IMR-90 (cell line): Measurements from ENCODE around the gene STOML2. TPM values are rescaled to one million over a fixed set of nuclear protein-coding genes. Genes with fewer than 3 reads are reported as not detected.

ENCODE experiments used
- ATAC-seq: fragments of 200-7000 bp; cut with Tn5 transposase; 2 replicates; pipeline ENCODE4 v1.9.1; 2020; ENCODE audit warnings: low read depth, mild to moderate bottlenecking, moderate library complexity
- BruUV-seq: library from RNA; stranded (reverse); fragments of 400-500 nt; replicated peaks from 2 replicates; lab custom pipeline; 2021; lab: Mats Ljungman, UMichigan
- CTCF ChIA-PET: fragments of 300-600 bp; formaldehyde crosslinking; extraction: SDS; loops from one replicate; lab custom pipeline; 2021; ENCODE audit warnings: antibody characterized with exemption; lab: Yijun Ruan, JAX
- POLR2A ChIA-PET: fragments of 300-600 bp; sonication (Branson Sonifier 250); formaldehyde crosslinking; loops from one replicate; lab custom pipeline; 2022; ENCODE audit warnings: antibody characterized with exemption; ENCODE audit not compliant: unreplicated experiment; lab: Charles Lee
- DNase-seq: peaks from one replicate; pipeline ENCODE4 v3.0.0; 2013
- H2AFZ ChIP-seq: replicated peaks from 2 replicates; pipeline ENCODE3; 2013; ENCODE audit warnings: low read length, mild to moderate bottlenecking; ENCODE audit not compliant: poor library complexity
- H2AK5ac ChIP-seq: 2 replicates; pipeline ENCODE4 v1.6.1; 2013; ENCODE audit warnings: low read depth, low read length, inconsistent platforms
- H2AK9ac ChIP-seq: replicated peaks from 2 replicates; pipeline ENCODE3; 2013; ENCODE audit warnings: mild to moderate bottlenecking, low read depth, low read length, moderate library complexity; ENCODE audit not compliant: poor library complexity
- H2BK120ac ChIP-seq: 2 replicates; pipeline ENCODE4 v1.6.1; 2013; ENCODE audit warnings: low read depth, low read length, inconsistent platforms
- H2BK15ac ChIP-seq: 3 replicates; pipeline ENCODE4 v1.6.1; 2013; ENCODE audit warnings: low read depth, low read length, inconsistent platforms
- H2BK20ac ChIP-seq: 2 replicates; pipeline ENCODE4 v1.6.1; 2013; ENCODE audit warnings: low read depth, mild to moderate bottlenecking, inconsistent platforms, low read length, moderate library complexity
- H2BK5ac ChIP-seq: 2 replicates; pipeline ENCODE4 v1.6.1; 2013; ENCODE audit warnings: mild to moderate bottlenecking, low read depth, low read length, inconsistent platforms; ENCODE audit not compliant: poor library complexity, severe bottlenecking
- H3K14ac ChIP-seq: replicated peaks from 2 replicates; pipeline ENCODE4 v1.6.1; 2013; ENCODE audit warnings: low read depth, low read length, inconsistent platforms
- H3K18ac ChIP-seq: 2 replicates; pipeline ENCODE4 v1.6.1; 2013; ENCODE audit warnings: low read depth, low read length, control low read depth
- H3K23ac ChIP-seq: 2 replicates; pipeline ENCODE4 v1.6.1; 2013; ENCODE audit warnings: low read depth, low read length, inconsistent platforms
- H3K27ac ChIP-seq: 2 replicates; pipeline ENCODE4 v1.5.1; 2013; ENCODE audit warnings: mild to moderate bottlenecking, control low read depth, low read length; ENCODE audit not compliant: insufficient read depth
- H3K27me3 ChIP-seq: 2 replicates; pipeline ENCODE4 v1.6.1; 2013; ENCODE audit warnings: low read length; ENCODE audit not compliant: control insufficient read depth, insufficient read depth
- H3K36me3 ChIP-seq: 2 replicates; pipeline ENCODE4 v1.6.1; 2013; ENCODE audit warnings: low read length, mixed read lengths; ENCODE audit not compliant: control insufficient read depth, insufficient read depth
- H3K4ac ChIP-seq: 2 replicates; pipeline ENCODE4 v1.6.1; 2013; ENCODE audit warnings: low read depth, low read length, inconsistent platforms
- H3K4me1 ChIP-seq: 2 replicates; pipeline ENCODE4 v1.6.1; 2013; ENCODE audit warnings: low read length, mixed read lengths; ENCODE audit not compliant: control insufficient read depth, insufficient read depth
- H3K4me2 ChIP-seq: 2 replicates; pipeline ENCODE4 v1.6.1; 2013; ENCODE audit warnings: low read depth, mild to moderate bottlenecking, control low read depth, low read length, moderate library complexity
- H3K4me3 ChIP-seq: 2 replicates; pipeline ENCODE4 v1.5.1; 2013; ENCODE audit warnings: low read depth, mild to moderate bottlenecking, control low read depth, low read length, moderate library complexity; ENCODE audit not compliant: insufficient read depth
- H3K56ac ChIP-seq: 2 replicates; pipeline ENCODE4 v1.6.1; 2013; ENCODE audit warnings: low read length, inconsistent platforms; ENCODE audit not compliant: insufficient read depth; ENCODE audit errors: extremely low read depth
- H3K79me1 ChIP-seq, 2 experiments: 2 replicates each; pipeline ENCODE4 v1.6.1; 2013; ENCODE audit warnings: low read length in 2 of 2, inconsistent platforms in 1 of 2, low read depth in 1 of 2
- H3K9ac ChIP-seq: 2 replicates; pipeline ENCODE4 v1.6.1; 2013; ENCODE audit warnings: low read depth, low read length, control low read depth
- H3K9me1 ChIP-seq: 2 replicates; pipeline ENCODE4 v1.6.1; 2013; ENCODE audit warnings: low read length, inconsistent platforms; ENCODE audit not compliant: insufficient read depth
- H3K9me3 ChIP-seq: 2 replicates; pipeline ENCODE4 v1.6.1; 2013; ENCODE audit warnings: low read length; ENCODE audit not compliant: control insufficient read depth, insufficient read depth
- H4K20me1 ChIP-seq: 2 replicates; pipeline ENCODE4 v1.6.1; 2013; ENCODE audit warnings: low read length, inconsistent platforms; ENCODE audit not compliant: insufficient read depth
- H4K5ac ChIP-seq: 2 replicates; pipeline ENCODE4 v1.6.1; 2013; ENCODE audit warnings: mild to moderate bottlenecking, low read depth, low read length, control low read depth
- H4K8ac ChIP-seq, 2 experiments: 2 replicates each; pipeline ENCODE4 v1.6.1; 2013; ENCODE audit warnings: low read depth in 2 of 2, low read length in 2 of 2, control low read depth in 1 of 2, inconsistent platforms in 1 of 2
- H4K91ac ChIP-seq: 2 replicates; pipeline ENCODE4 v1.6.1; 2013; ENCODE audit warnings: low read depth, low read length, inconsistent platforms; ENCODE audit not compliant: insufficient read depth
- CHD1 ChIP-seq: IDR thresholded peaks from 2 replicates; pipeline ENCODE4 v1.6.1; 2012; ENCODE audit warnings: low read depth, low read length, improper control_type of control experiment
- WGBS, 2 experiments: methylation state at CpG; one replicate each; pipeline versions ENCODE4 v1.1.5 to v1.1.7; 2013; ENCODE audit warnings: missing lambda C conversion rate in 2 of 2; ENCODE audit not compliant: insufficient read length in 1 of 2; ENCODE audit errors: extremely low coverage in 2 of 2; 5-methylcytosine and 5-hydroxymethylcytosine counted together
- dilution Hi-C: fragments of 300-500 bp; cut with HindIII; formaldehyde crosslinking; loops from one replicate; pipeline ENCODE4 v1.14.3; 2018; ENCODE audit warnings: low sequenced_read_pairs; ENCODE audit not compliant: unreplicated experiment
- in situ Hi-C: fragments of 300-500 bp; cut with MboI; formaldehyde crosslinking; loops from 3 replicates; pipeline ENCODE4 v1.14.3; 2019; ENCODE audit warnings: low sequenced_read_pairs, inconsistent platforms, mixed read lengths
- intact Hi-C: fragments of 100-400 bp; cut with micrococcal nuclease; formaldehyde crosslinking; loops from 2 replicates; pipeline ENCODE4 v1.10.0; 2022
- polyA plus RNA-seq, 3 experiments: library from polyadenylated mRNA; depleted of rRNA; stranded (reverse); fragments of >200 nt; gene quantifications; 2 replicates each; pipeline ENCODE4 v1.2.3, GENCODE V29; 2012; ENCODE audit warnings: low replicate concordance in 1 of 3
- total RNA-seq: library from RNA; depleted of rRNA; stranded (reverse); fragments of >200 nt; gene quantifications from 2 replicates; pipeline ENCODE4 v1.2.3, GENCODE V29; 2012

Gene STOML2
- total and polyA plus RNA-seq, 2 of the 4 experiments (the other 2 are of a cell fraction) = 177 to 250 TPM

DNA sequence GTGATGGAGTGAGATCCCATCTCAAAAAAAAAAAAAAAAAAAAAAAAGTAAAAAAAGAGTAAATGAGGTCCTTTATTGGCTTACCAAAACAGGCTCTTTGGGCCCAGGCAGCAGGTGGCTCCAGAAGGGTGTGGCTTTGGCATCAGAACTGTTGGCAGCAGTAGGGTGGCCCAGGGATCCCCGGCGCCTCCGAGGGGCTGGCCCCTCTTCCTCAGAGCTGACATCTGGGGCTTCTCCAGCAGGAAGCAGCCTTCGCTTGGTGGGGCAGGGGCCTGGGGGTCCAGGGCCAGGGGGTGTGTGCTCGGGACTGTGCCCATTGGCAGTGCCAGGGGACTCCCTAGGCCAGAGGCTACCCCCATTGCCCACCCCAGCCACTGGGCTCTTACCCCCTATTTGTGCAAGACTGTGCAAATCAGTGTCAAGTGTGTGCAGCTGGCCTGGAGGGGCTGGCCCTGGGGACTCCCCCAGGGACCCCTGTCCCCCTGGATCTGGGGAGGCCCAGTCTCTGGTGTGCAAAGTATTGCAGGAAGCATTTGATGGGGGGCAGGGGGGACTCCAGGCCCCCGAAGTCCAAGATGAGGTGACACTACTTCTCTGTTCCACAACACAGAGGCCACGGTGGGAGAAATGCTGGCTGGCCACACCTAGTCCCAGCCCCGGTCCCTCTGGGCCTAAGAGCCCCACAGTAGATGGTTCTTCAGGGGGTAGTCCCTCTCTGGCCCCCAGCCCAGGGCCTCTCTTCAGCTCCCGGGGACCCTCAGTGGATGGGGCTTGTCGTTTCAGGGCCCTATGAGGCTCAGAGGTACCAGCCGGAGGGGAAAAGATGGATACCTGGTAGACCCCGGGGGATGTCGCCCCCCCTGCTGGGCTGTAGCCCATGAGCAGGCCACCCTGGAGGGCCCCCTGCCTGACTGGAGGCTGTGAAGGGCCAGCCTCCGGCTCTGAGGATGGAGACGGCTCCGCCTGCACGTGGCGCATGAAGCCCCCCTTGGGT is 4.7 kb upstream of the STOML2 start:
- Histone ChIP-seq H2AK9ac (no peak overlapping the region), H3K18ac (no peak overlapping the region), H3K27me3 (no peaks in the 10 kb centered on the region), H4K91ac (no peak overlapping the region), H3K9me1 (peaks cover 22% of the 10 kb centered on the region), H3K9me3 (no peaks in the 10 kb centered on the region), H2BK15ac (no peak overlapping the region), H2BK5ac (no peak overlapping the region), H3K27ac (no peak overlapping the region), H3K36me3 (peaks cover 33% of the 10 kb centered on the region), H3K14ac (no peak overlapping the region), H2AK5ac (no peak overlapping the region), H3K23ac (no peak overlapping the region), H3K4me2 (no peak overlapping the region), H3K9ac (no peak overlapping the region), H2BK120ac (no peak overlapping the region), H3K79me1 (peaks cover 21 to 44% of the 10 kb centered on the region in 2 experiments; a peak in 3 of 4 replicates), H4K20me1 (peaks cover 9% of the 10 kb centered on the region; the same call in 1 of the 2 replicates), H4K8ac (no peak overlapping the region), H3K56ac (no peak overlapping the region), H3K4ac (no peak overlapping the region), H2AFZ (no peak overlapping the region), H3K4me1 (peaks cover 16% of the 10 kb centered on the region), H3K4me3 (no peak overlapping the region), H4K5ac (no peak overlapping the region), H2BK20ac (no peak overlapping the region)
- intact Hi-C loops = no loop called here
- dilution Hi-C loops = no loop called here
- WGBS, 2 experiments = 100% methylated on average over 2 of the region's 18 CpGs; no CpG with 5 or more reads in 1 of the 2 experiments
- CTCF ChIA-PET = no interaction called here
- no peak for TF ChIP-seq CHD1
- POLR2A ChIA-PET = interaction anchor here (0.6 kb wide), 1 partner anchor 622 kb away, joined by 3 read pairs; no protein-coding TSS in a partner anchor
- ATAC-seq (no peak), DNase-seq (no peak)
- in situ Hi-C loops = no loop called here
- no TSS peak for BruUV-seq
